GM19351 (cell line): ENCODE results near the gene SMO.
"Not testable (repeated sequence)": the region's sequence is repeated elsewhere in the genome, so short reads cannot be mapped to it uniquely, and the experiment has no call there.

ENCODE experiments used
- ATAC-seq: cut with Tn5 transposase; IDR thresholded peaks from one replicate; pipeline ENCODE4 v1.9.1; 2021; ENCODE audit warnings: mild to moderate bottlenecking, moderate library complexity; ENCODE audit not compliant: unreplicated experiment

The SMO gene

GRCh38 chr7:129169171-129169671 lies 19.2 kb upstream of the SMO start:
- ATAC-seq: no peak

GRCh38 chr7:129169686-129170440 lies 18.6 kb upstream of the SMO start:
- ATAC-seq: peak; percentile 72

- ATAC-seq: no peak
Measured at GRCh38 chr7:129170441-129171021, 17.9 kb upstream of the SMO start.

- ATAC-seq: not testable (repeated sequence)
Measured at GRCh38 chr7:129173861-129174260, 14.6 kb upstream of the SMO start.

- ATAC-seq: no peak
Measured at GRCh38 chr7:129176916-129177710, 11.3 kb upstream of the SMO start.

GRCh38 chr7:129184981-129185670 lies 3.3 kb upstream of the SMO start:
- no peak for ATAC-seq

GRCh38 chr7:129186749-129187260 lies 1.6 kb upstream of the SMO start:
- ATAC-seq: no peak

- no peak for ATAC-seq
Measured at GRCh38 chr7:129187681-129188371, 607 bp upstream of the SMO start.

GRCh38 chr7:129188892-129189660 lies 643 bp downstream of the SMO start:
- no peak for ATAC-seq

GRCh38 chr7:129189661-129190310 lies 1.4 kb downstream of the SMO start:
- no peak for ATAC-seq

- no peak for ATAC-seq
Measured at GRCh38 chr7:129191272-129191671, 2.8 kb downstream of the SMO start.

GRCh38 chr7:129193892-129194291 lies 5.5 kb downstream of the SMO start:
- no peak for ATAC-seq

GRCh38 chr7:129197771-129198170 lies 9.3 kb downstream of the SMO start:
- no peak for ATAC-seq

GRCh38 chr7:129199406-129199805 lies 11.0 kb downstream of the SMO start:
- no peak for ATAC-seq

- no peak for ATAC-seq
Measured at GRCh38 chr7:129202058-129202777, 13.8 kb downstream of the SMO start.

- ATAC-seq: no peak
Measured at GRCh38 chr7:129203050-129203741, 14.8 kb downstream of the SMO start.

GRCh38 chr7:129205126-129205818 lies 16.8 kb downstream of the SMO start:
- ATAC-seq: no peak
